ENCODE data around the gene LMNA. TPM values are rescaled to one million over a fixed set of nuclear protein-coding genes. Genes with fewer than 3 reads are reported as not detected.

LMNA gene
- total RNA-seq, 1 experiment from 2014 or later, result 225 TPM

GRCh38 chr1:156096640-156097391 is 17.7 kb upstream of the LMNA start:
- TF ChIP-seq EZH2 (IDR thresholded peaks at IDR 0.05; ENCODE audit: borderline replicate concordance, low read depth, low read length, poor library complexity, severe bottlenecking), result no peak
- TF ChIP-seq, protein P1, sequence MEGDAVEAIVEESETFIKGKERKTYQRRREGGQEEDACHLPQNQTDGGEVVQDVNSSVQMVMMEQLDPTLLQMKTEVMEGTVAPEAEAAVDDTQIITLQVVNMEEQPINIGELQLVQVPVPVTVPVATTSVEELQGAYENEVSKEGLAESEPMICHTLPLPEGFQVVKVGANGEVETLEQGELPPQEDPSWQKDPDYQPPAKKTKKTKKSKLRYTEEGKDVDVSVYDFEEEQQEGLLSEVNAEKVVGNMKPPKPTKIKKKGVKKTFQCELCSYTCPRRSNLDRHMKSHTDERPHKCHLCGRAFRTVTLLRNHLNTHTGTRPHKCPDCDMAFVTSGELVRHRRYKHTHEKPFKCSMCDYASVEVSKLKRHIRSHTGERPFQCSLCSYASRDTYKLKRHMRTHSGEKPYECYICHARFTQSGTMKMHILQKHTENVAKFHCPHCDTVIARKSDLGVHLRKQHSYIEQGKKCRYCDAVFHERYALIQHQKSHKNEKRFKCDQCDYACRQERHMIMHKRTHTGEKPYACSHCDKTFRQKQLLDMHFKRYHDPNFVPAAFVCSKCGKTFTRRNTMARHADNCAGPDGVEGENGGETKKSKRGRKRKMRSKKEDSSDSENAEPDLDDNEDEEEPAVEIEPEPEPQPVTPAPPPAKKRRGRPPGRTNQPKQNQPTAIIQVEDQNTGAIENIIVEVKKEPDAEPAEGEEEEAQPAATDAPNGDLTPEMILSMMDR (conservative IDR thresholded peaks at IDR 0.05; ENCODE audit: low read depth, low read length), result peak; percentile 99
- intact Hi-C loops (cut with micrococcal nuclease; ENCODE audit: unreplicated experiment), result no loop called here
- BruUV-seq (replicated peaks), result no TSS peak
- no peaks in the 10 kb centered on the region for H3K9me3 ChIP-seq (ENCODE audit: low read depth, low read length, poor library complexity, severe bottlenecking)
- no peak overlapping the region for H3K27ac ChIP-seq (ENCODE audit: low read depth, low read length, poor library complexity, severe bottlenecking)
- CTCF ChIA-PET, result interaction anchor here (0.6 to 3.2 kb wide), 7 partner anchors 17 to 133 kb away, joined by 3 to 56 read pairs (median 5); no protein-coding TSS in a partner anchor
- H3K27me3 ChIP-seq (replicated peaks; ENCODE audit: insufficient read depth, low read depth, low read length, poor library complexity), result no peaks in the 10 kb centered on the region
- no peak overlapping the region for H3K4me3 ChIP-seq (ENCODE audit: low read depth, low read length, poor library complexity, severe bottlenecking)
- no peaks in the 10 kb centered on the region for H3K36me3 ChIP-seq (ENCODE audit: insufficient read depth, low read length, poor library complexity, severe bottlenecking)
- peaks cover 15% of the 10 kb centered on the region for H3K4me1 ChIP-seq (ENCODE audit: insufficient read depth, low read length, poor library complexity, severe bottlenecking)
- POLR2A ChIA-PET (ENCODE audit: low non-redundant PET), result no interaction called here
- peak; percentile 90 for DNase-seq (ENCODE audit: low spot score)

DNA sequence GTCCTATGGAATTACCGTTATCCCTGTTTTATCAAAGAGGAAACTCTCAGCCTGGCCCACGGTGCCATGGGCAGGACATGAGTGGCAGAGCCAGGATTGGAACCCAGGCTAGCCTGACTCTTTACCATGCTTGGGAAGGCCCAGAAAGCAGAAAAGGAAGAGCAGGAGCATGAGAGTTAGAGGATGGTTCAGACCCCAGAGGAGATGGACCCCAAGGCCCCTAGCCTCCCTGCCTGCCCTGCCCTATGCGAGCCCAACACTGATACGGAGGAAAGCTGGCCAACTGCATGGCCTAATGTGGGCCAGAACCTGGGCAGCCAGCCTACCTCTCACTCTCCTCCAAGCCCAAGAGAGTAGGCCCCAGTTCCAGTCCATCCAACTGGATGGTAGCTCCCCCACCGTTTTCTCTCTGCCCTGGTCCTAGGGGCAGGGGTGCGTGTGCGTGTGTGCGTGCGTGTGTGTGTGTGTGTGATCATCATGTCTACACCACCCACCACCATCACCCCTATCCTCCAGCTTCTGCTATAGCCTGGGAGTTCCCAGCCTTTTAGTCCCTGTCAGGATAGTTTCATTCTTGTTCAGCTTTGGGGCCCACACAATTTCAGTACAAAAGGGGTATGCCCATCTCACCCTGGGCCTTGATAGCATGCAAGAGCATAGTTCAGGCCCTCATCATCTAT is 16.9 kb upstream of the LMNA start:
- Histone ChIP-seq H3K27me3 (replicated peaks; ENCODE audit: insufficient read depth, low read depth, low read length, poor library complexity) (no peaks in the 10 kb centered on the region), H3K4me1 (ENCODE audit: insufficient read depth, low read length, poor library complexity, severe bottlenecking) (peaks cover 20% of the 10 kb centered on the region), H3K36me3 (ENCODE audit: insufficient read depth, low read length, poor library complexity, severe bottlenecking) (no peaks in the 10 kb centered on the region), H3K9me3 (ENCODE audit: low read depth, low read length, poor library complexity, severe bottlenecking) (no peaks in the 10 kb centered on the region), H3K27ac (ENCODE audit: low read depth, low read length, poor library complexity, severe bottlenecking) (no peak overlapping the region), H3K4me3 (ENCODE audit: low read depth, low read length, poor library complexity, severe bottlenecking) (no peak overlapping the region)
- intact Hi-C loops (cut with micrococcal nuclease; ENCODE audit: unreplicated experiment), result no loop called here
- CTCF ChIA-PET, result interaction anchor here (0.5 to 3.2 kb wide), 4 partner anchors 16 to 31 kb away, joined by 3 to 56 read pairs (median 4); no protein-coding TSS in a partner anchor
- TF ChIP-seq, protein P1 (conservative IDR thresholded peaks at IDR 0.05; ENCODE audit: low read depth, low read length), result no peak
- TF ChIP-seq EZH2 (IDR thresholded peaks at IDR 0.05; ENCODE audit: borderline replicate concordance, low read depth, low read length, poor library complexity, severe bottlenecking), result no peak
- POLR2A ChIA-PET (ENCODE audit: low non-redundant PET), result no interaction called here
- no peak for DNase-seq (ENCODE audit: low spot score)
- BruUV-seq (replicated peaks), result no TSS peak

DNA sequence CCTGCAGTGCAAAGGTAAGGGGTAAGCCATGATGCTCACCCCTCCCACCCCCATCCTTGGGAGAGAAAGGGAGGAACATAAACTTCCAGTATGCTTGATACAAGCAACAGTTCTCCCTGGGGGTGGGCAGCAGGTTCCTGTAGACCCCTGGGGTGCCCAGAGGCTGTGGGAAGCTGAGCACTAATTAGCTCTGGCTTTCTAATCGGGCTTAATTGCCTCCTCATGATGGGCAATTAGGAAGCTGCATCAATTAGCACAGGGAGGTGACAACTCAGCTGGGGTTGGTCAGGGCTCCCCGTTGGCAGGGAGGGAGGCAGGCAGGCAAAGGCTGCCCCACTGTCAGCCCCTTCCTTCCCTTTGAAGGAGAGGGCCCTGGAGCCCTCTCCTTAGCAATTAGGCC is 15.7 kb upstream of the LMNA start:
- no peaks in the 10 kb centered on the region for H3K36me3 ChIP-seq (ENCODE audit: insufficient read depth, low read length, poor library complexity, severe bottlenecking)
- BruUV-seq (replicated peaks), result no TSS peak
- H3K4me1 ChIP-seq (ENCODE audit: insufficient read depth, low read length, poor library complexity, severe bottlenecking), result peaks cover 31% of the 10 kb centered on the region
- intact Hi-C loops (cut with micrococcal nuclease; ENCODE audit: unreplicated experiment), result no loop called here
- H3K4me3 ChIP-seq (ENCODE audit: low read depth, low read length, poor library complexity, severe bottlenecking), result no peak overlapping the region
- POLR2A ChIA-PET (ENCODE audit: low non-redundant PET), result no interaction called here
- CTCF ChIA-PET, result interaction anchor here (2.1 kb wide), 1 partner anchor 31 kb away, joined by 12 read pairs; no protein-coding TSS in a partner anchor
- H3K9me3 ChIP-seq (ENCODE audit: low read depth, low read length, poor library complexity, severe bottlenecking), result no peaks in the 10 kb centered on the region
- TF ChIP-seq, protein P1 (conservative IDR thresholded peaks at IDR 0.05; ENCODE audit: low read depth, low read length), result no peak
- DNase-seq (ENCODE audit: low spot score), result no peak
- H3K27me3 ChIP-seq (replicated peaks; ENCODE audit: insufficient read depth, low read depth, low read length, poor library complexity), result no peaks in the 10 kb centered on the region
- H3K27ac ChIP-seq (ENCODE audit: low read depth, low read length, poor library complexity, severe bottlenecking), result no peak overlapping the region

Measured in A673 (cell line).